IMR-90 (cell line): Measurements from ENCODE around the gene DPYSL3. TPM values are rescaled to one million over a fixed set of nuclear protein-coding genes. Genes with fewer than 3 reads are reported as not detected.
A peak's percentile ranks its signal among the peaks of the same experiment; 100 is the strongest.

Experiments used
- ATAC-seq: fragments of 200-7000 bp; cut with Tn5 transposase; 2 replicates; pipeline ENCODE4 v1.9.1; 2020; ENCODE audit warnings: low read depth, mild to moderate bottlenecking, moderate library complexity
- BruUV-seq: library from RNA; stranded (reverse); fragments of 400-500 nt; replicated peaks from 2 replicates; lab custom pipeline; 2021; lab: Mats Ljungman, UMichigan
- CTCF ChIA-PET: fragments of 300-600 bp; formaldehyde crosslinking; extraction: SDS; loops from one replicate; lab custom pipeline; 2021; ENCODE audit warnings: antibody characterized with exemption; lab: Yijun Ruan, JAX
- POLR2A ChIA-PET: fragments of 300-600 bp; sonication (Branson Sonifier 250); formaldehyde crosslinking; loops from one replicate; lab custom pipeline; 2022; ENCODE audit warnings: antibody characterized with exemption; ENCODE audit not compliant: unreplicated experiment; lab: Charles Lee
- DNase-seq: peaks from one replicate; pipeline ENCODE4 v3.0.0; 2013
- H2AFZ ChIP-seq: replicated peaks from 2 replicates; pipeline ENCODE3; 2013; ENCODE audit warnings: low read length, mild to moderate bottlenecking; ENCODE audit not compliant: poor library complexity
- H2AK5ac ChIP-seq: 2 replicates; pipeline ENCODE4 v1.6.1; 2013; ENCODE audit warnings: low read depth, low read length, inconsistent platforms
- H2AK9ac ChIP-seq: replicated peaks from 2 replicates; pipeline ENCODE3; 2013; ENCODE audit warnings: mild to moderate bottlenecking, low read depth, low read length, moderate library complexity; ENCODE audit not compliant: poor library complexity
- H2BK120ac ChIP-seq: 2 replicates; pipeline ENCODE4 v1.6.1; 2013; ENCODE audit warnings: low read depth, low read length, inconsistent platforms
- H2BK15ac ChIP-seq: 3 replicates; pipeline ENCODE4 v1.6.1; 2013; ENCODE audit warnings: low read depth, low read length, inconsistent platforms
- H2BK20ac ChIP-seq: 2 replicates; pipeline ENCODE4 v1.6.1; 2013; ENCODE audit warnings: low read depth, mild to moderate bottlenecking, inconsistent platforms, low read length, moderate library complexity
- H2BK5ac ChIP-seq: 2 replicates; pipeline ENCODE4 v1.6.1; 2013; ENCODE audit warnings: mild to moderate bottlenecking, low read depth, low read length, inconsistent platforms; ENCODE audit not compliant: poor library complexity, severe bottlenecking
- H3K14ac ChIP-seq: replicated peaks from 2 replicates; pipeline ENCODE4 v1.6.1; 2013; ENCODE audit warnings: low read depth, low read length, inconsistent platforms
- H3K18ac ChIP-seq: 2 replicates; pipeline ENCODE4 v1.6.1; 2013; ENCODE audit warnings: low read depth, low read length, control low read depth
- H3K23ac ChIP-seq: 2 replicates; pipeline ENCODE4 v1.6.1; 2013; ENCODE audit warnings: low read depth, low read length, inconsistent platforms
- H3K27ac ChIP-seq: 2 replicates; pipeline ENCODE4 v1.5.1; 2013; ENCODE audit warnings: mild to moderate bottlenecking, control low read depth, low read length; ENCODE audit not compliant: insufficient read depth
- H3K27me3 ChIP-seq: 2 replicates; pipeline ENCODE4 v1.6.1; 2013; ENCODE audit warnings: low read length; ENCODE audit not compliant: control insufficient read depth, insufficient read depth
- H3K36me3 ChIP-seq: 2 replicates; pipeline ENCODE4 v1.6.1; 2013; ENCODE audit warnings: low read length, mixed read lengths; ENCODE audit not compliant: control insufficient read depth, insufficient read depth
- H3K4ac ChIP-seq: 2 replicates; pipeline ENCODE4 v1.6.1; 2013; ENCODE audit warnings: low read depth, low read length, inconsistent platforms
- H3K4me1 ChIP-seq: 2 replicates; pipeline ENCODE4 v1.6.1; 2013; ENCODE audit warnings: low read length, mixed read lengths; ENCODE audit not compliant: control insufficient read depth, insufficient read depth
- H3K4me2 ChIP-seq: 2 replicates; pipeline ENCODE4 v1.6.1; 2013; ENCODE audit warnings: low read depth, mild to moderate bottlenecking, control low read depth, low read length, moderate library complexity
- H3K4me3 ChIP-seq: 2 replicates; pipeline ENCODE4 v1.5.1; 2013; ENCODE audit warnings: low read depth, mild to moderate bottlenecking, control low read depth, low read length, moderate library complexity; ENCODE audit not compliant: insufficient read depth
- H3K56ac ChIP-seq: 2 replicates; pipeline ENCODE4 v1.6.1; 2013; ENCODE audit warnings: low read length, inconsistent platforms; ENCODE audit not compliant: insufficient read depth; ENCODE audit errors: extremely low read depth
- H3K79me1 ChIP-seq, 2 experiments: 2 replicates each; pipeline ENCODE4 v1.6.1; 2013; ENCODE audit warnings: low read length in 2 of 2, inconsistent platforms in 1 of 2, low read depth in 1 of 2
- H3K9ac ChIP-seq: 2 replicates; pipeline ENCODE4 v1.6.1; 2013; ENCODE audit warnings: low read depth, low read length, control low read depth
- H3K9me1 ChIP-seq: 2 replicates; pipeline ENCODE4 v1.6.1; 2013; ENCODE audit warnings: low read length, inconsistent platforms; ENCODE audit not compliant: insufficient read depth
- H3K9me3 ChIP-seq: 2 replicates; pipeline ENCODE4 v1.6.1; 2013; ENCODE audit warnings: low read length; ENCODE audit not compliant: control insufficient read depth, insufficient read depth
- H4K20me1 ChIP-seq: 2 replicates; pipeline ENCODE4 v1.6.1; 2013; ENCODE audit warnings: low read length, inconsistent platforms; ENCODE audit not compliant: insufficient read depth
- H4K5ac ChIP-seq: 2 replicates; pipeline ENCODE4 v1.6.1; 2013; ENCODE audit warnings: mild to moderate bottlenecking, low read depth, low read length, control low read depth
- H4K8ac ChIP-seq, 2 experiments: 2 replicates each; pipeline ENCODE4 v1.6.1; 2013; ENCODE audit warnings: low read depth in 2 of 2, low read length in 2 of 2, control low read depth in 1 of 2, inconsistent platforms in 1 of 2
- H4K91ac ChIP-seq: 2 replicates; pipeline ENCODE4 v1.6.1; 2013; ENCODE audit warnings: low read depth, low read length, inconsistent platforms; ENCODE audit not compliant: insufficient read depth
- MAZ ChIP-seq: IDR thresholded peaks from 2 replicates; pipeline ENCODE4 v1.6.1; 2012; ENCODE audit warnings: low read depth, mild to moderate bottlenecking, low read length, improper control_type of control experiment, moderate library complexity, borderline replicate concordance
- NFE2L2 ChIP-seq: fragments of 150-350 bp; IDR thresholded peaks from 2 replicates; pipeline ENCODE4 v1.6.1; 2016; ENCODE audit warnings: low read depth, mild to moderate bottlenecking, low read length
- SMC3 ChIP-seq: fragments of 150-350 bp; IDR thresholded peaks from 2 replicates; pipeline ENCODE4 v1.6.1; 2016; ENCODE audit warnings: low read depth, mild to moderate bottlenecking, antibody characterized with exemption, low read length, moderate library complexity
- USF2 ChIP-seq: fragments of 150-350 bp; IDR thresholded peaks from 2 replicates; pipeline ENCODE4 v1.6.1; 2017; ENCODE audit warnings: mild to moderate bottlenecking, antibody characterized with exemption, low read length, low read depth
- WGBS, 2 experiments: methylation state at CpG; one replicate each; pipeline versions ENCODE4 v1.1.5 to v1.1.7; 2013; ENCODE audit warnings: missing lambda C conversion rate in 2 of 2; ENCODE audit not compliant: insufficient read length in 1 of 2; ENCODE audit errors: extremely low coverage in 2 of 2; 5-methylcytosine and 5-hydroxymethylcytosine counted together
- dilution Hi-C: fragments of 300-500 bp; cut with HindIII; formaldehyde crosslinking; loops from one replicate; pipeline ENCODE4 v1.14.3; 2018; ENCODE audit warnings: low sequenced_read_pairs; ENCODE audit not compliant: unreplicated experiment
- in situ Hi-C: fragments of 300-500 bp; cut with MboI; formaldehyde crosslinking; loops from 3 replicates; pipeline ENCODE4 v1.14.3; 2019; ENCODE audit warnings: low sequenced_read_pairs, inconsistent platforms, mixed read lengths
- intact Hi-C: fragments of 100-400 bp; cut with micrococcal nuclease; formaldehyde crosslinking; loops from 2 replicates; pipeline ENCODE4 v1.10.0; 2022
- polyA plus RNA-seq, 3 experiments: library from polyadenylated mRNA; depleted of rRNA; stranded (reverse); fragments of >200 nt; gene quantifications; 2 replicates each; pipeline ENCODE4 v1.2.3, GENCODE V29; 2012; ENCODE audit warnings: low replicate concordance in 1 of 3
- total RNA-seq: library from RNA; depleted of rRNA; stranded (reverse); fragments of >200 nt; gene quantifications from 2 replicates; pipeline ENCODE4 v1.2.3, GENCODE V29; 2012

Gene DPYSL3
- total and polyA plus RNA-seq, 2 of the 4 experiments (the other 2 are of a cell fraction) = 50.2 to 60.9 TPM

DNA sequence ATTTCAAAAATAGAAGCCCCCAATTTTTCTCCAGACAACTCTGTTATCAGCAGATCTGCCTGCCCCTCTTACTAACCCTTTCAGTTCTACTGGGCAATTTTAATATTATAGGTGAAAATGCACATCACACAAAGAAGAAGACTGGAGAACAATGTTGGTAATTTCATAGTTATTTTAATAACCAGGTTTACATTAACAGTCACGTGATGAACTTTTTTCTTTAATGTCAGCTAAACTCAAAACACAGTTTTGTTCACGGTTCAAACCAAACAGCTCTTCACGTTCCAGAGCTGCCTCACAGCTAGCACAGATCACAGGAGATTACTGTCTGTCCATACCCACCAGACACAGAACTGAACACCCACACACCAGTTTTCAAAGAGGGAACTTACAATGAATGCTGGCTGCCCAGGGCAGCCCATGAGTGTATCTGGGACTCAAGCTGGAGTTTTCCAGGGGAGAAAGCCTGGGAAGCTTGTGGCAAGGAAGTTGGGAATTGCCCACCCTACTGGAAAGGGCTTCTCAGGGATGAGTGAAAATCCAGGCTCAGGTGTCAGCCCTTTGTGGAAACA is 119.1 kb downstream of the DPYSL3 start:
- Histone ChIP-seq H3K18ac (no peak overlapping the region), H2BK5ac (no peak overlapping the region), H2AK5ac (no peak overlapping the region), H3K14ac (no peak overlapping the region), H3K23ac (no peak overlapping the region), H2AFZ (no peak overlapping the region), H3K9me1 (no peaks in the 10 kb centered on the region), H2BK20ac (no peak overlapping the region), H3K4me3 (no peak overlapping the region), H2AK9ac (no peak overlapping the region), H3K4ac (no peak overlapping the region), H3K9me3 (no peaks in the 10 kb centered on the region), H3K56ac (no peak overlapping the region), H3K27me3 (no peaks in the 10 kb centered on the region), H3K36me3 (peaks cover 5% of the 10 kb centered on the region), H2BK15ac (no peak overlapping the region), H4K91ac (no peak overlapping the region), H2BK120ac (no peak overlapping the region), H3K79me1 (no peaks in the 10 kb centered on the region), H3K27ac (no peak overlapping the region), H3K4me2 (no peak overlapping the region), H3K4me1 (peaks cover 3% of the 10 kb centered on the region; the same call in 1 of the 2 replicates), H3K9ac (no peak overlapping the region), H4K5ac (no peak overlapping the region), H4K20me1 (no peaks in the 10 kb centered on the region), H4K8ac (no peak overlapping the region)
- 60% methylated on average over 1 of the region's 3 CpGs; no CpG with 5 or more reads in 1 of the 2 experiments for WGBS, 2 experiments
- in situ Hi-C loops (loop anchor here (5.0 kb wide), 1 partner anchor 172 kb away; no protein-coding TSS in a partner anchor), dilution Hi-C loops (no loop called here), intact Hi-C loops (loop anchor here (2.0 kb wide), 1 partner anchor 166 kb away; no protein-coding TSS in a partner anchor)
- ATAC-seq = no peak
- TF ChIP-seq MAZ (no peak), SMC3 (no peak), NFE2L2 (no peak), USF2 (peak; percentile 53; the same call in 1 of the 2 replicates)
- DNase-seq = no peak
- no TSS peak for BruUV-seq
- ChIA-PET POLR2A (no interaction called here), CTCF (interaction anchor here (0.6 to 1.5 kb wide), 3 partner anchors 164 to 182 kb away, joined by 4 to 7 read pairs (median 6); no protein-coding TSS in a partner anchor)
